ENCODE results near the gene ABR.
A peak's percentile ranks its signal among the peaks of the same experiment; 100 is the strongest.
"Not testable (repeated sequence)": the region's sequence is repeated elsewhere in the genome, so short reads cannot be mapped to it uniquely, and the experiment has no call there.

The ABR gene

GRCh38 chr17:1003972-1004768 lies 175.6 kb downstream of the ABR start:
- no peak for DNase-seq

- no peak for DNase-seq
These were observed 176.2 kb downstream of the ABR start for GRCh38 chr17:1003633-1003971.

GRCh38 chr17:1002771-1003555 lies 176.8 kb downstream of the ABR start:
- no peak for DNase-seq

GRCh38 chr17:1002412-1002753 lies 177.4 kb downstream of the ABR start:
- no peak for DNase-seq

DNA sequence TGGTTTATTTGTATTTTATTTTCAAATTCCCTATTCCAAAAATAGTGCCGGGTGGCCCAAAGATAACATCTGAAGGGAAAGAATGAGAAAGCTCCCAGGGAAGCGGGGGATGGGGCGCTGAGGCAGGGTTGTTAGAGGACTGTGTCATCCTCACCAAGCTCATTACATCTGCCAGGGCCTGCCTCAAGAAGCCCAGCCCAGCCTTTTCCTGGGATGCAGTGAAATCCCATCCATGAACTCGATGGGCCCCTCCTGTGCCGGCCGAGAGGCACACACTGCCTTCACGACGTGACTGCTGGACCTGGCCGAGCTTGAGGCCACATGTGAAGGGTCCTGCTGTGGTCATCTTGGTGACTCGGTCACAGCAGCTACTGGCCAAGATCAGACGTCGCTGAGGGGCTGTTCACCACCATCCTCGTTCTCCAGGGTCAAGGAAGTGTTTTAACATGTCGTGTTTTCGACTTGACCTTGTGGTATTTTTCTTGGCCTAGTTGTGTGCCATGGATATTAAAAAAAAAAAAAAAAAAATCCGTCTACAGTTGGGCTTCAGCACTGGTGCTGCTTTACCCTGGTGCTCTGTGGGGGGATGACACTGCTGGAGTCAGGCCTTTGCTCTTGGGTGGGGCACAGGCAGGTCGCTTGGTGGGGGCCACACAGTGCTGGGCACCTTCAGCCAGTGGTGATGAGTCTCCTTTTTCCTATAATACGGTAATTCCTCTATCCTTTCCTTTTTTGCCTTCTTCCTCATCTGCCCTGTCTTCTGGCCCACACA lies 178.0 kb downstream of the ABR start:
- no peak for DNase-seq

- no peak for DNase-seq
These were observed 179.0 kb downstream of the ABR start for GRCh38 chr17:1000597-1001461.

GRCh38 chr17:998111-998510 lies 181.7 kb downstream of the ABR start:
- no peak for DNase-seq

- DNase-seq, result peak; percentile 95 to 96
These were observed 183.0 kb downstream of the ABR start, which contains the start of gene TIMM22 for GRCh38 chr17:996554-997344. Gene TIMM22, plus strand, starts transcription at chr17:997129. Its CDS starts 14 bp downstream, at chr17:997143.

- not testable (repeated sequence) for DNase-seq
These were observed 184.5 kb downstream of the ABR start for GRCh38 chr17:995324-995723.

DNA sequence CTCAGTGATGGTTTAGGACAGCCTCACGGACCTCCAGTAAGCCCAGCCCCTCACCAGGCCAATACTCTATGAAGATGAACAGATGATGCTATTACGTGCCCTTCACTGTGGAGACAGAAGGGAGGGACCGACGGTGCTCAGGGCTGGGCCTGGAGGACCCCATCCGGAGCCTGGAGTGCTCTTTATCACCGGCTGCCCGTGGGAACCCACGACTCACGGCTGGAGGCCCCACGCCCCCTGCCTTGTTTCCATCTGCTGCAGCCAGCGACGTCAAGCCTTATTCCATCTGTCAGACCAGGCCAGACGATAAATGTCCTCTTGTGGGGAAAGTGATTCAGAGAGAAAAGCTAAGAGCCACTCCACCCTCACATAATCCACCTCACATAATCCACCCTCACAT lies 186.8 kb downstream of the ABR start:
- DNase-seq, result no peak

DNA sequence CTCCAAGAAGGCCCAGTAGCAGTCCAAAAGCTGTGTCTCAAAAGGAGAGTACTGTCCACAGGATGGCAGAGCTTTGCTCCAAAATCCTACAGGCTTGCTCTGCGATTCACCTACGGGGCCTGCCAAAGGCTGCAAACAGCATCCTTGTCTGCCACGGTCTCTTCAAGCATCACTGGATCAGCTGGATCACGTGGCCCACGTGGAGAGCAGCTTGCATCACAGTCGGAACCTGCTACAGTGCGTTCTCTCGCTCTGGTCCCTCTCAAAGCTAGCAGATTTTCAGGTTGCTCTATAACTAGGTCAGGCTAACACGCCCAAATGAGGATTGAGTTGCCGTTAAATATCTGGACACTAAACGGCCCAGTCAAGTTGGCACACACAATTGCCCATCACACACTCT lies 191.2 kb downstream of the ABR start:
- DNase-seq, result no peak

DNA sequence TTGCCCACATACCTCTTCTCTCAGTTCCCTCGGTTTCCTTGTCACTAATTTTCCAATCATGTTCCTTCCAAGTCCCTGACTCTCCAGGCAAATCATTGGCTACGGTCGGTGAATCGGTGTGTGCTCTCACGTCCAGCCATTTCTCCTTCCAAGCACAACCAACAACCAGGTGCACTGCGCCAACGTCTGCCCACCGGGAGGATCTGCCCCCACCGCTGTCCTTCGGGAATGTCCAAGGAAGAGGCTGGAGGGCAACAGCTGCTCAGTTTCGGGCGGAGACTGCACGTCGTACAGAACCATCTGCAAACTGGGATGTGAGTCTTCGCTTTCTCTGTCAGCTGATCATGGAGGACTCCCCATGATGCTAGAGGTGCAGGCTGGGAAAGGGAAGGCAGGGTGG lies 191.8 kb downstream of the ABR start:
- no peak for DNase-seq

GRCh38 chr17:986322-986929 lies 193.4 kb downstream of the ABR start:
- DNase-seq, result no peak

DNA sequence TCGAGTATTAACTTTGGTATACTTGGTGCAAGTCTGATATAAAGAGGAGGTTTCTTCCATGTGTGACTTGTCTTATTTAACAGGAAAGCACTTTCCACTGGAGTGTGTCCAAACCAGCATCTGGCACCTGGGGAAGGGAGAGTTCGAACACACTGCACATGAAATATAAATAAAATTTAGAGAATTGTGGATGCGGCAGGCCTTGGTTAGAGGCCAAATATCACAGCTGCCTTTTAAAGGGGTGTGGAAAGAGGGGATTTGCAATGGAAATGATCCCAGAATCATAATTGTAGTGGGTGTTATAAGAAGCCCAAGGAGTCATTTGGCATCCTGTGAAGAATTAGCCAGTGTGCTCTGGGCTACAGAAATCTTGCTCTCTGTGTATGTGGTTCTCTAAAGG lies 195.9 kb downstream of the ABR start:
- DNase-seq, result no peak

GRCh38 chr17:981292-981658 lies 198.5 kb downstream of the ABR start:
- no peak for DNase-seq

GRCh38 chr17:980406-981291 lies 199.1 kb downstream of the ABR start:
- DNase-seq, result peak; percentile 79 to 81

- peak; percentile 84 to 90 for DNase-seq
These were observed 200.0 kb downstream of the ABR start, which contains the start of gene NXN for GRCh38 chr17:979539-980405. Gene NXN, minus strand, starts transcription at chr17:979776.

DNA sequence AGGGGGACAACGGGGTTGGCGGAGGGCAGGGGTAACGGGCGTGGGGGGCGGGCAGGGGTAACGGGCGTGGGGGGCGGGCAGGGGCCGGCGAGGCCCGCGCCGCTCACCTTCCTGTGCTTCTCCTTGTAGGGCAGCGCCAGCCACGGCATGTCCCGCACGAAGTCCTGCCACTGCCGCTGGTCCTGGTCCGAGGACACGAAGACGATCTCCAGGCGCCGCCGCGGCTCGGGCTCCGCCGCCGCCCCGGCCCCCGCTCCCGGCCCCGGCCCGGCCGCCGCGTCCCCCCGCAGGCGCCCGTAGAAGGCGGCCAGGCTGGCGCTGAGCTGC lies 200.6 kb downstream of the ABR start:
- DNase-seq, result no peak

All from activated T-cell treated with anti-CD3 and anti-CD28 coated beads, Interleukin-2, amount 50 U/mL, for 48 hours (primary cell).